HEK293 (cell line): ENCODE measurements around the gene SIRPA.

Experiments used
- ZEB2 ChIP-seq: fragments of 450-650 bp; formaldehyde crosslinking; IDR thresholded peaks from 2 replicates; pipeline ENCODE4 v1.5.1; 2016; ENCODE audit warnings: missing biosample characterization, missing genetic modification characterization
- ZFP3 ChIP-seq: fragments of 450-650 bp; formaldehyde crosslinking; IDR thresholded peaks from 2 replicates; pipeline ENCODE4 v1.5.1; 2016; ENCODE audit warnings: low read depth, missing biosample characterization, missing genetic modification characterization
- ZNF274 ChIP-seq, 2 experiments: fragments of 200-500 bp in 1 of 2; fragments of 450-650 bp in 1 of 2; sonication (Bioruptor generic) in 1 of 2; formaldehyde crosslinking in 1 of 2; IDR thresholded peaks; 2 replicates each; pipeline versions ENCODE4 v1.5.1 to v1.6.1; 2014 to 2016; ENCODE audit warnings: borderline replicate concordance in 1 of 2, inconsistent platforms in 1 of 2, low read length in 1 of 2, missing biosample characterization in 1 of 2, missing genetic modification characterization in 1 of 2
- ZNF335 ChIP-seq: fragments of 450-650 bp; formaldehyde crosslinking; conservative IDR thresholded peaks from 2 replicates; pipeline ENCODE4 v1.5.1; 2016; ENCODE audit warnings: missing biosample characterization, missing genetic modification characterization
- ZNF391 ChIP-seq: fragments of 450-650 bp; formaldehyde crosslinking; IDR thresholded peaks from 2 replicates; pipeline ENCODE4 v1.5.1; 2016; ENCODE audit warnings: low read depth, missing biosample characterization, missing genetic modification characterization, borderline replicate concordance
- ZNF501 ChIP-seq: fragments of 450-650 bp; formaldehyde crosslinking; IDR thresholded peaks from 2 replicates; pipeline ENCODE4 v1.5.1; 2016; ENCODE audit warnings: missing biosample characterization, missing genetic modification characterization
- ZNF600 ChIP-seq: fragments of 450-650 bp; formaldehyde crosslinking; IDR thresholded peaks from 2 replicates; pipeline ENCODE4 v1.5.1; 2016; ENCODE audit warnings: missing biosample characterization, missing genetic modification characterization
- ZNF707 ChIP-seq: fragments of 450-650 bp; formaldehyde crosslinking; IDR thresholded peaks from 2 replicates; pipeline ENCODE4 v1.5.1; 2016; ENCODE audit warnings: missing biosample characterization, missing genetic modification characterization
- ZNF777 ChIP-seq: fragments of 450-650 bp; formaldehyde crosslinking; IDR thresholded peaks from 2 replicates; pipeline ENCODE4 v1.5.1; 2017; ENCODE audit warnings: missing biosample characterization, missing genetic modification characterization, borderline replicate concordance
- TF ChIP-seq, protein P1 (sequence below): fragments of 450-650 bp; formaldehyde crosslinking; IDR thresholded peaks from 2 replicates; pipeline ENCODE4 v1.5.1; 2016; ENCODE audit warnings: missing biosample characterization, missing genetic modification characterization
- TF ChIP-seq, protein P2 (sequence below): fragments of 450-650 bp; formaldehyde crosslinking; IDR thresholded peaks from 2 replicates; pipeline ENCODE4 v1.5.1; 2016; ENCODE audit warnings: missing biosample characterization, missing genetic modification characterization
- TF ChIP-seq, protein P3 (sequence below): fragments of 450-650 bp; formaldehyde crosslinking; IDR thresholded peaks from 2 replicates; pipeline ENCODE4 v1.5.1; 2016; ENCODE audit warnings: missing biosample characterization, missing genetic modification characterization

DNA sequence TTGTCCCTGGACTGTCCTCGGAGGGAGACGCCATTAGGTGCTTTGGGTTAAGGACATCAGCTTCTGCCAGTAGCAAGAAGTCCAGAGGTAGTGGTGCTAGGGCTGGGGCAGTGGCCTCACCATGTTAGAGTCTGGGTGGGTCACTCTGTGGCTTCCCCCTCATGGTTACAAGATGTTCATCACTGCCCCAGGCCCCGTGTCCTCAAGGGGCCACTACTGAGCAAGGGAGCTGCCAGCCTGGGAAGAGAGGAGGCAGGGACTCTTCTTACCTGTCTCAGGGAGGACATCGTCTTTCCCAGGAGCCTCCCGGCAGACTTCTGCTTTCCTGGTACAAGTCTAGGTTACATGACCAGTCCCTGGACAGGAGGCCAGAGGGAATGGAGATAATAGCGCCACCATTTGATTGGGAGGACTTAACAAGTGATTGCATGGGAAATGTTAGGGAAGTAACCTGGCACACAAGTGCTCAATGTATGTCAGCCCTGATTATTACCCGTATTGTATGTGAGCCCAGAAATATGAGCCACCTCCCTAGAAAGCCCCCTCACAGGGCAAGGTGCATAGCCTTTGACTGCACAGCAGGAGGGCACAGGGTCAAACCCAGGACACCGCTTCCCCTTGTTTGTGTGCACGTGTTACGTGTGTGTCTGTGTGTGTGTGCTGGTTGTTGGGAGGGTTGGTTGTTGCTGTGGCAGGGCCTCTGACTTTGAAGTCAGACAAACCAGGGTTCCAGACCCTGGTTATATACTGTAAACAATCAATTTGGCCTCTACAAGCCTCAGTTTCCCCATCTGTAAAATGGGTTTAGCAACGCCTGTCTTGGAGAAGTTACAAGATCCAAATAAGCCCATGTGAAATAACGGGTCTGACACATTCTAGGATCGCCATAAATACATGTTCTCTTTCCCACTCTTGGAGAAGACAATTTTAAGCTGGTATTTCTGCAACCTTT lies 30.0 kb downstream of the SIRPA start:
- TF ChIP-seq ZNF335 (tag by site-specific recombination), result no peak
- no peak for TF ChIP-seq ZNF707 (tag by site-specific recombination)
- TF ChIP-seq, protein P1, sequence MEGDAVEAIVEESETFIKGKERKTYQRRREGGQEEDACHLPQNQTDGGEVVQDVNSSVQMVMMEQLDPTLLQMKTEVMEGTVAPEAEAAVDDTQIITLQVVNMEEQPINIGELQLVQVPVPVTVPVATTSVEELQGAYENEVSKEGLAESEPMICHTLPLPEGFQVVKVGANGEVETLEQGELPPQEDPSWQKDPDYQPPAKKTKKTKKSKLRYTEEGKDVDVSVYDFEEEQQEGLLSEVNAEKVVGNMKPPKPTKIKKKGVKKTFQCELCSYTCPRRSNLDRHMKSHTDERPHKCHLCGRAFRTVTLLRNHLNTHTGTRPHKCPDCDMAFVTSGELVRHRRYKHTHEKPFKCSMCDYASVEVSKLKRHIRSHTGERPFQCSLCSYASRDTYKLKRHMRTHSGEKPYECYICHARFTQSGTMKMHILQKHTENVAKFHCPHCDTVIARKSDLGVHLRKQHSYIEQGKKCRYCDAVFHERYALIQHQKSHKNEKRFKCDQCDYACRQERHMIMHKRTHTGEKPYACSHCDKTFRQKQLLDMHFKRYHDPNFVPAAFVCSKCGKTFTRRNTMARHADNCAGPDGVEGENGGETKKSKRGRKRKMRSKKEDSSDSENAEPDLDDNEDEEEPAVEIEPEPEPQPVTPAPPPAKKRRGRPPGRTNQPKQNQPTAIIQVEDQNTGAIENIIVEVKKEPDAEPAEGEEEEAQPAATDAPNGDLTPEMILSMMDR (tag by site-specific recombination), result no peak
- TF ChIP-seq, protein P2, sequence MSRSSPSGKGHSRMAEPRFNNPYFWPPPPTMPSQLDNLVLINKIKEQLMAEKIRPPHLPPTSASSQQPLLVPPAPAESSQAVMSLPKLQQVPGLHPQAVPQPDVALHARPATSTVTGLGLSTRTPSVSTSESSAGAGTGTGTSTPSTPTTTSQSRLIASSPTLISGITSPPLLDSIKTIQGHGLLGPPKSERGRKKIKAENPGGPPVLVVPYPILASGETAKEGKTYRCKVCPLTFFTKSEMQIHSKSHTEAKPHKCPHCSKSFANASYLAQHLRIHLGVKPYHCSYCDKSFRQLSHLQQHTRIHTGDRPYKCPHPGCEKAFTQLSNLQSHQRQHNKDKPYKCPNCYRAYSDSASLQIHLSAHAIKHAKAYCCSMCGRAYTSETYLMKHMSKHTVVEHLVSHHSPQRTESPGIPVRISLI, result no peak
- TF ChIP-seq ZNF274 (IDR thresholded peaks at IDR 0.05; ENCODE audit: low read length), result no peak
- TF ChIP-seq ZNF274 (tag by site-specific recombination; IDR thresholded peaks at IDR 0.05; ENCODE audit: borderline replicate concordance), result no peak
- no peak for TF ChIP-seq ZNF391
- TF ChIP-seq ZNF501 (tag by site-specific recombination), result no peak
- TF ChIP-seq, protein P3, sequence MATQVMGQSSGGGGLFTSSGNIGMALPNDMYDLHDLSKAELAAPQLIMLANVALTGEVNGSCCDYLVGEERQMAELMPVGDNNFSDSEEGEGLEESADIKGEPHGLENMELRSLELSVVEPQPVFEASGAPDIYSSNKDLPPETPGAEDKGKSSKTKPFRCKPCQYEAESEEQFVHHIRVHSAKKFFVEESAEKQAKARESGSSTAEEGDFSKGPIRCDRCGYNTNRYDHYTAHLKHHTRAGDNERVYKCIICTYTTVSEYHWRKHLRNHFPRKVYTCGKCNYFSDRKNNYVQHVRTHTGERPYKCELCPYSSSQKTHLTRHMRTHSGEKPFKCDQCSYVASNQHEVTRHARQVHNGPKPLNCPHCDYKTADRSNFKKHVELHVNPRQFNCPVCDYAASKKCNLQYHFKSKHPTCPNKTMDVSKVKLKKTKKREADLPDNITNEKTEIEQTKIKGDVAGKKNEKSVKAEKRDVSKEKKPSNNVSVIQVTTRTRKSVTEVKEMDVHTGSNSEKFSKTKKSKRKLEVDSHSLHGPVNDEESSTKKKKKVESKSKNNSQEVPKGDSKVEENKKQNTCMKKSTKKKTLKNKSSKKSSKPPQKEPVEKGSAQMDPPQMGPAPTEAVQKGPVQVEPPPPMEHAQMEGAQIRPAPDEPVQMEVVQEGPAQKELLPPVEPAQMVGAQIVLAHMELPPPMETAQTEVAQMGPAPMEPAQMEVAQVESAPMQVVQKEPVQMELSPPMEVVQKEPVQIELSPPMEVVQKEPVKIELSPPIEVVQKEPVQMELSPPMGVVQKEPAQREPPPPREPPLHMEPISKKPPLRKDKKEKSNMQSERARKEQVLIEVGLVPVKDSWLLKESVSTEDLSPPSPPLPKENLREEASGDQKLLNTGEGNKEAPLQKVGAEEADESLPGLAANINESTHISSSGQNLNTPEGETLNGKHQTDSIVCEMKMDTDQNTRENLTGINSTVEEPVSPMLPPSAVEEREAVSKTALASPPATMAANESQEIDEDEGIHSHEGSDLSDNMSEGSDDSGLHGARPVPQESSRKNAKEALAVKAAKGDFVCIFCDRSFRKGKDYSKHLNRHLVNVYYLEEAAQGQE (tag by site-specific recombination), result no peak
- no peak for TF ChIP-seq ZFP3 (tag by site-specific recombination)
- no peak for TF ChIP-seq ZNF600
- no peak for TF ChIP-seq ZEB2 (tag by site-specific recombination)
- no peak for TF ChIP-seq ZNF777 (tag by site-specific recombination)
